Gastrocnemius medialis (tissue), 4 donors: ENCODE results near the gene SUPT3H. TPM values are rescaled to one million over a fixed set of nuclear protein-coding genes. Genes with fewer than 3 reads are reported as not detected.

Experiments
- ATAC-seq, 2 donors: fragments of 150-250 bp; one replicate each; pipeline ENCODE4 v1.9.1; 2016
- DNase-seq, 2 donors: peaks; one replicate each; pipeline ENCODE4 v3.0.0-alpha.2; 2019
- H3K27ac ChIP-seq, 4 donors: fragments of 200-600 bp; sonication (generic); 1 replicate in 1 of 4; 2 replicates in 3 of 4; pipeline ENCODE4 v1.5.1; 2016 to 2018; ENCODE audit warnings: mild to moderate bottlenecking in 2 of 4, moderate library complexity in 1 of 4
- H3K27me3 ChIP-seq, 3 donors: fragments of 200-600 bp; sonication (generic) in 2 of 3; 1 replicate in 1 of 3; 2 replicates in 2 of 3; pipeline versions ENCODE4 v1.5.1 to v1.6.0; 2016 to 2019; ENCODE audit warnings: mild to moderate bottlenecking in 1 of 3, moderate library complexity in 1 of 3
- H3K36me3 ChIP-seq, 2 donors: fragments of 200-600 bp; sonication (generic) in 1 of 2; one replicate each; pipeline ENCODE4 v1.5.1; 2017 to 2018
- H3K4me1 ChIP-seq, 2 donors: fragments of 200-600 bp; sonication (generic) in 1 of 2; one replicate each; pipeline ENCODE4 v1.5.1; 2016 to 2017; ENCODE audit warnings: mild to moderate bottlenecking in 2 of 2
- H3K4me3 ChIP-seq, 4 donors: fragments of 200-600 bp; sonication (generic) in 3 of 4; 1 replicate in 1 of 4; 2 replicates in 3 of 4; pipeline ENCODE4 v1.5.1; 2016 to 2019; ENCODE audit warnings: mild to moderate bottlenecking in 2 of 4
- H3K9me3 ChIP-seq, 3 donors: fragments of 200-600 bp; sonication (generic) in 2 of 3; 1 replicate in 1 of 3; 2 replicates in 2 of 3; pipeline ENCODE4 v1.5.1; 2016 to 2019
- POLR2A ChIP-seq, 2 donors: fragments of 450-650 bp; IDR thresholded peaks; one replicate each; pipeline ENCODE4 v1.6.1; 2017; ENCODE audit warnings: antibody characterized with exemption in 2 of 2, mild to moderate bottlenecking in 2 of 2, moderate library complexity in 2 of 2
- in situ Hi-C, 4 donors: fragments of 200-750 bp; cut with MboI; loops; one replicate each; pipeline versions ENCODE4 v1.15.0 to v1.8.0; 2017; ENCODE audit warnings: low sequenced_read_pairs in 4 of 4
- intact Hi-C: fragments of 100-400 bp; cut with DNase I; formaldehyde crosslinking; loops from one replicate; pipeline ENCODE4 v1.15.1; 2023; ENCODE audit warnings: low total_unique reads
- total RNA-seq, 4 donors: library from RNA; depleted of rRNA; stranded (reverse); fragments of >200 nt; gene quantifications; one replicate each; pipeline versions ENCODE4 v1.1.0 to v1.2.3, GENCODE V29; 2016
- TF ChIP-seq, protein P1 (sequence below), 5 experiments: fragments of 450-650 bp in 3 of 5; fragments of 200-600 bp in 2 of 5; sonication (generic) in 2 of 5; IDR thresholded peaks in 4 of 5; conservative IDR thresholded peaks in 1 of 5; 1 replicate in 4 of 5; 2 replicates in 1 of 5; pipeline ENCODE4 v1.5.1; 2016 to 2019; ENCODE audit warnings: antibody characterized with exemption in 5 of 5, mild to moderate bottlenecking in 3 of 5, moderate library complexity in 3 of 5

The SUPT3H gene
- total RNA-seq, 4 donors from 2014 or later, result 1.5 to 9.0 (median 4.2) TPM

DNA sequence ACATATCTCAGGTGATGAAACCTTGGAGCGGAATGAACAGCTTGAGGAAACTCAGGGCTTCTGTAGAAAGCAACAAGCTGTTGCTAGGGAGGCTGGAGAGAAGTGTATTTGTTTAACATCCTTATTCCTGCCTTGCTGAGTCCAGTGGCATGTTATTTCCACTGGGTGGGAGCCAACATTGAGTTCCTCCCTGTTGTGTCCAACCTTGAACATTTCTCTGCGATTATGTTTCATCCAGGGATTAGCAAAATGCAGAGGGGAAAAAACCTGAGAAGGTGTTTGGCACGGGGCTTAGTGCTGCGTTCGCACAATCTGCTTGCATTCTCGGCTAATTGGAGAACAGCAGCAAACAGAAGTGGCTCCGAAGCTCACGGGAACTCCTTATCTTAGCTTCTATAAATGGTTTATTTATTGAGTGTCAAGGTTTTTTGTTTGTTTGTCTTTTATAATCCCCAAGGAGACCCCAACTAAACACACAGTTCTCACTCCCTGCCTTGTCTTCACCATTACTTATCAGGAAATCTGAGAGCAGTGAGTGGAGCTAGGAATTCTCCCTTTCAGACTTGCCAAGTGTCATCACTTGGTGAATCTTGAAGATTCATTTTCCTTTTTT is 577.5 kb downstream of the SUPT3H start:
- TF ChIP-seq POLR2A (IDR thresholded peaks at IDR 0.05), result no peak

DNA sequence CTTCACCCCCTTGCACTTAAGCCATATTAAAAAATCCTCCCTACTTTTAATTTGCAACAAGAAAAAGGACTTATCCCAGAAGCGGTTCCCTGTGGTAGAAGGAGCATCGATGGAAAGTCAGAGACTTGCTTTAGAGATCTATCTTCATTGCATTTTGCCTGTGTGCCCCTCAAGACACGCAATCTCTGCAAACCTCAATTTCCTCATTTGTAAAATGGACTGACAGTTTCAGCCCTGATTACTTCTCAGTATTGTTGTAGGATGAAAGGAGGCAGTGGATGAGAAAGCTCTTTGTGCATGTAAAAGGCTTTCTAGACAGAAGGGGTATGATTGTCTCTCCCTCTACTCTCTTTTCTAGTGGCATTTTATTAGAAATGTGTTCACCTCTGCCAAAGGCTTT is 580.0 kb downstream of the SUPT3H start:
- ATAC-seq (no peak), DNase-seq (no peak)
- Histone ChIP-seq H3K4me3 (no peak overlapping the region), H3K4me1 (peaks cover 14 to 19% of the 10 kb centered on the region in 2 donors), H3K27ac (no peak overlapping the region), H3K27me3 (peaks cover 0 to 2% (median 0%) of the 10 kb centered on the region in 3 donors), H3K36me3 (no peaks in the 10 kb centered on the region), H3K9me3 (no peaks in the 10 kb centered on the region)
- intact Hi-C loops, result no loop called here
- in situ Hi-C loops, result no loop called here
- TF ChIP-seq POLR2A (IDR thresholded peaks at IDR 0.05), result no peak
- TF ChIP-seq, protein P1, sequence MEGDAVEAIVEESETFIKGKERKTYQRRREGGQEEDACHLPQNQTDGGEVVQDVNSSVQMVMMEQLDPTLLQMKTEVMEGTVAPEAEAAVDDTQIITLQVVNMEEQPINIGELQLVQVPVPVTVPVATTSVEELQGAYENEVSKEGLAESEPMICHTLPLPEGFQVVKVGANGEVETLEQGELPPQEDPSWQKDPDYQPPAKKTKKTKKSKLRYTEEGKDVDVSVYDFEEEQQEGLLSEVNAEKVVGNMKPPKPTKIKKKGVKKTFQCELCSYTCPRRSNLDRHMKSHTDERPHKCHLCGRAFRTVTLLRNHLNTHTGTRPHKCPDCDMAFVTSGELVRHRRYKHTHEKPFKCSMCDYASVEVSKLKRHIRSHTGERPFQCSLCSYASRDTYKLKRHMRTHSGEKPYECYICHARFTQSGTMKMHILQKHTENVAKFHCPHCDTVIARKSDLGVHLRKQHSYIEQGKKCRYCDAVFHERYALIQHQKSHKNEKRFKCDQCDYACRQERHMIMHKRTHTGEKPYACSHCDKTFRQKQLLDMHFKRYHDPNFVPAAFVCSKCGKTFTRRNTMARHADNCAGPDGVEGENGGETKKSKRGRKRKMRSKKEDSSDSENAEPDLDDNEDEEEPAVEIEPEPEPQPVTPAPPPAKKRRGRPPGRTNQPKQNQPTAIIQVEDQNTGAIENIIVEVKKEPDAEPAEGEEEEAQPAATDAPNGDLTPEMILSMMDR (IDR thresholded peaks at IDR 0.05 in 4 of 5, conservative IDR thresholded peaks at IDR 0.05 in 1 of 5), result no peak

More for the DNA sequence above, 577.5 kb downstream of the SUPT3H start:
- DNase-seq, result peak in 1 of 2 donors; percentile 19
- intact Hi-C loops (no loop called here), in situ Hi-C loops (no loop called here)
- peak; percentile 54 to 55 for ATAC-seq
- Histone ChIP-seq H3K9me3 (no peaks in the 10 kb centered on the region), H3K4me1 (peaks cover 14 to 19% of the 10 kb centered on the region in 2 donors), H3K27me3 (peaks cover 0 to 2% (median 0%) of the 10 kb centered on the region in 3 donors), H3K4me3 (no peak overlapping the region), H3K36me3 (no peaks in the 10 kb centered on the region), H3K27ac (no peak overlapping the region)

DNA sequence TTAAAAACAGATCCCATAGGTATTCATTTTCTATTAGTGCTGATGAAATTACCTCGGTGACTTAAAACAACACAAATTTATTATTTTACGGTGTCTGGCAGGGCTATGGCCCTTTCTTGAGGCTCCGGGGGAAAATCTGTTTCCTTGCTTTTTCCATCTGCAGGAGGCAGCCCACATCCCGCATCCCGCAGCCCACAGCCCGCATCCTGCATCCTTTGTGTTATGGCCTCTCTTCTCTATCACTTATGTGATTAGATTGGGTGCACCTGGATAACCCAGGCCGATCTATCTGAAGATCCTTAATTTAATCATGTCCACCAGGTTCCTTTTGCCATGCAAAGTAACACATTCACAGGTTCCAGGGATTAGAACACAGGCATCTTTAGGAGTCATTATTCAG is 582.4 kb downstream of the SUPT3H start:
- intact Hi-C loops (no loop called here), in situ Hi-C loops (no loop called here)
- peaks cover 7 to 10% of the 10 kb centered on the region in 2 donors for H3K4me1 ChIP-seq
- H3K27me3 ChIP-seq, result peaks cover 0 to 2% (median 0%) of the 10 kb centered on the region in 3 donors
- no peak overlapping the region for H3K4me3 ChIP-seq
- no peaks in the 10 kb centered on the region for H3K36me3 ChIP-seq
- TF ChIP-seq POLR2A (IDR thresholded peaks at IDR 0.05), result no peak
- TF ChIP-seq, protein P1 (IDR thresholded peaks at IDR 0.05 in 4 of 5, conservative IDR thresholded peaks at IDR 0.05 in 1 of 5), result no peak
- H3K27ac ChIP-seq, result no peak overlapping the region
- no peak for DNase-seq
- H3K9me3 ChIP-seq, result no peaks in the 10 kb centered on the region
- no peak for ATAC-seq

DNA sequence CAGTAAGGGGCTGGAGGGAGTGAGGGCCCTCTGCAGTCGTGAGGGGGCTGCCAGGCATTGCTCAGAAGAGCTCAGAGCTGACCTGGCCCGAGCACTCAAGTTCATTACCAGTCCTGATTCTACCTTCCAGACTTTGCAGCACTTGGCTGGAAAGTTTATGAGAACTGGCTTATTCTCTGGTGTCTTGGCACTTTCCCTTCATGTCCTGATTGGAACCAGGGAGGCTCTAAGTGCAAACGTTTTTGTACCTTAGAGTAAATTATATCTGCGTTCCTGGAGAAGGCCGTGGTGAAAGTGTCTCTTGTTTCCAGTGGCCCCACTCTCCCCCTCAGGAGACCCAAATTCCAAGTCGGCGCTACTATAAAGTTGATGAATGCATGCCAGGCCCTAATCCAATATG is 587.9 kb downstream of the SUPT3H start:
- Histone ChIP-seq H3K27ac (no peak overlapping the region), H3K4me1 (peaks cover 0 to 6% of the 10 kb centered on the region in 2 donors), H3K9me3 (no peaks in the 10 kb centered on the region), H3K4me3 (no peak overlapping the region), H3K36me3 (no peaks in the 10 kb centered on the region), H3K27me3 (no peaks in the 10 kb centered on the region)
- ATAC-seq (no peak), DNase-seq (no peak)
- intact Hi-C loops, result no loop called here
- in situ Hi-C loops, result no loop called here
- TF ChIP-seq, protein P1 (IDR thresholded peaks at IDR 0.05 in 4 of 5, conservative IDR thresholded peaks at IDR 0.05 in 1 of 5), result no peak
- TF ChIP-seq POLR2A (IDR thresholded peaks at IDR 0.05), result no peak

DNA sequence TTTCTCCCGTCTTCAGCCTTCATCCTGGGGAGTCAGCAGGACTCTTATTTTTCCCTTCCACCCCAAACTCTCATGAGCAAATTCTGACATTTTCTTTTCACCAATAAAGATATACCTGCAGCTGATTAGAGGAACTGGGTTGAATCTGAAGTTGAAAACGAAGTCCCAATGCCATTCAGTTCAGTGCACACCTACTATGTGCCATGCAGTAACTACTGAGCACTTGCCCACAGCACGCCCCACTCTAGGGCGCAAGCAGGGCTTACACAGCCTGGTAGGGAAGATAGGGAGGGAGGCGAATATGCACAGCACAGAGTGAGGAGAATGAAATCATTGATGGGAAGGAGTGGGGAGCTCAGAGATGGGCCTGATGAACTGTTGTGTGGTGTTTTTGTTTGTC is 588.7 kb downstream of the SUPT3H start:
- ATAC-seq, result no peak
- H3K27ac ChIP-seq, result no peak overlapping the region
- in situ Hi-C loops, result no loop called here
- H3K4me1 ChIP-seq, result peaks cover 0 to 6% of the 10 kb centered on the region in 2 donors
- no peak for DNase-seq
- H3K9me3 ChIP-seq, result no peaks in the 10 kb centered on the region
- H3K36me3 ChIP-seq, result no peaks in the 10 kb centered on the region
- H3K27me3 ChIP-seq, result no peaks in the 10 kb centered on the region
- intact Hi-C loops, result no loop called here
- TF ChIP-seq POLR2A (IDR thresholded peaks at IDR 0.05), result no peak
- TF ChIP-seq, protein P1 (IDR thresholded peaks at IDR 0.05 in 4 of 5, conservative IDR thresholded peaks at IDR 0.05 in 1 of 5), result no peak
- H3K4me3 ChIP-seq, result no peak overlapping the region
